NCI-H748 (cell line): ENCODE measurements around the gene KHNYN.
"Not testable (repeated sequence)": the region's sequence is repeated elsewhere in the genome, so short reads cannot be mapped to it uniquely, and the experiment has no call there.

Source experiments
- DNase-seq: peaks from one replicate; lab custom pipeline; 2025; ENCODE audit not compliant: unreplicated experiment; lab: John Stamatoyannopoulos, UW

Gene KHNYN

GRCh38 chr14:24437020-24437735 lies 7.4 kb downstream of the KHNYN start:
- DNase-seq, result no peak

DNA sequence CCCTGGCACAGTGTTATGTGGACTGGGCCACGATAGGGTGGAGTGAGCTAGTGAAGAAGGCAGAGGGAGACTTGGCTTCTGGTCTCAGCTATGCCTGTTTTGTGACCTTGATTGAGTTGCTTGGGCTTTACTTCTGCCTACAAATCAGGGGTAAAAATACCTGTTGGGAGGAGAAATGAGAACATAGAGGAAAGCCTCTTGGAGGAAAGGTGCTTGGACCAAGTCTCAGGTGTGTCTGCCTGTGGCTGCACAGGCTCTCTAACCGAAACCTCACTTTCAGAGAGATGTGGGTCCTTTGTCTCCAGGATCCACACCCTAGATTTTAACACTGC lies 7.9 kb downstream of the KHNYN start:
- no peak for DNase-seq

DNA sequence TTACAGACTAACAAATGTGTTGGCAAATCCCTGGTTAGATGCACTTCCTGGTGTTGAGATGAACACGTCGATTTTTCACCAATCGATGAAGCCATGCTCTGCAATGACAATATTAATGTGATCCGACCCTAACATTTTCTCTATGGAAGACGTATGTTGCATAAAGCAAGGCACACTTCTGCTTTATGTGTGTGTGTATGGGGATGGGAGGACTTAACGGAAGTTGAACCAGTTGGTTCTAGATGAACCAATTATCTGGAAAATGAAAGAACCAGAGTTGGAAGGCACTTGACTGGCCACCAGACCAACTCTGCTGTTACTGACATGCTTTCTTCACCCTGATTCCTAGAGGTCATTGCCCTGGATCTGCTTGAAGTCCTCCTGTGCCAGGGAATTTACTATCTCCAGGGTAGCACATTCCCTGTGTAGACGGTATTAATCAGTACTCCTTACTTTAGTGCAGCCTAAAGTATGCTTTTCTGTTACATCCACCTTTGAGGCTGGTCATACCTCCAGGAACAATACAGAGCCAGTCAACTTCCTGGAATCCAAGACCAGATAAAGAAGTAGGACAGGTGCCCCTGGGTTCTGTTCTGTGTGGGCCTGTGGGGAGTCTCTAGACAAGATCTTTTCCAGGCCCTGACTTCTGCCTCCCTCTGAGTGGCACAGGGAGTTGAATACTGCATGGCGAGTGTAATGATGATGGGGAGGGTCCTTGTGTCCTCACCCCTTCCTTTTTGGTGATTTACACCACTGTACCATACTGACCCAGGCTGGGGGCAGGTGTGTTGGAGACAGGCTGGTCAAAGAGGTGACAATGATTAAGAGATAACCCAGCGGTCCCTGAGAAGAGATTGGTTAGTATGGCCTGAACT lies 8.7 kb downstream of the KHNYN start:
- no peak for DNase-seq

DNA sequence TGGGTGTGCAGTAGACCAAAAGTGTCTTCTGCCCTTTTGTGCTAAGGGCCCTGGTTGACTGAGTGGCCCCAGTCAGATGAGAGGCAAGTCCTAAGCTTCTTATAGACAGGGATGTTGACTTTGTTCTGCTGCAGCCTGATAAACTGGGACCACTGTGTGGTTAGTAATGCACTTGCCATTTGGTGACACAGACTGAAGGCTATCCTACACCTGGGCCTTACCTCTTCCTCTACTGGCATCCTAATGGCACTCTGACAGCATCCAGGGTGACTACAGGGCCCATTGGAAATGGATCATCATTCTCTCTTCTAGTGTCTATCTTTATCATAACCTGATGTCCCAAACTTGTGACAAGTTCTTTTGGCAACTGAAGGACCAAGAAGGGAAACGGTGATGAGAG lies 9.5 kb downstream of the KHNYN start:
- DNase-seq, result no peak

GRCh38 chr14:24439830-24440605 lies 10.3 kb downstream of the KHNYN start:
- no peak for DNase-seq

DNA sequence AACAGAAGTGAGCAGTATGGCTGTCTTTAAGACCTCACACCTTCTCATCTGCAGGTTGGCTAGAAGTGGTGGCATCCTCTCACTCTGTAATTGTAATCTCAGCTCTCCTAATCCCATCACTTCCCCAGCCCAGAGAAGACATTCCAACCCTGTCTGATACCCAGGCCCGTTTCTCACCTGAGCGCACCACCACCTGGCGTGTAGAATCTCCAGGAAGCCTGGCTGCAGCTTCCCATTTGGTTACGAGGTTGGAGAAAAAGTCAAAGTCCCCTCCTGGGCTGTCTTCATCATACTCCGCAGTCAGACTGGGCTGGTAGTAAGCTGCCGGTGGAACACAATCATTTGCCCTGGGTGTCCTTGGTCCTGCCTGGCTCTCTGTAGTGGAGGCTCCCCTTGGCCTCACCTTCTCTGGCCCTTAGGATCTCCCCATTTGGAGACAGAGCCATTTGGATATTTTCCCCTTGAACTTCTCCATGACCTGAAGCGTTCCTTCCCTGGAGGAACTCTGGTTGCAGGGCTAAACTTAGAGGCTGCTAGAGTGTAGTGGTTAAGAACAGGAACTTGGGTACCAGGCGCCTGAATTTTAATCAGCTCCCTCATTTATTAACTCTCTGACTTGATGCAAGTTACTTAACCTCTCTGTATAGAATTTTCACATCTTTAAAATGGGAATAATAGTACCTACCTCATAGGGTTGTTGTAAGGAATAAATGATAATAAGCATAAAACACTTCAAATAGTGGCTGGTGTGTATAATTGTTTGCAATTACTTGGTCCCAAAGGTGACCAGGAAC lies 11.0 kb downstream of the KHNYN start:
- no peak for DNase-seq

DNA sequence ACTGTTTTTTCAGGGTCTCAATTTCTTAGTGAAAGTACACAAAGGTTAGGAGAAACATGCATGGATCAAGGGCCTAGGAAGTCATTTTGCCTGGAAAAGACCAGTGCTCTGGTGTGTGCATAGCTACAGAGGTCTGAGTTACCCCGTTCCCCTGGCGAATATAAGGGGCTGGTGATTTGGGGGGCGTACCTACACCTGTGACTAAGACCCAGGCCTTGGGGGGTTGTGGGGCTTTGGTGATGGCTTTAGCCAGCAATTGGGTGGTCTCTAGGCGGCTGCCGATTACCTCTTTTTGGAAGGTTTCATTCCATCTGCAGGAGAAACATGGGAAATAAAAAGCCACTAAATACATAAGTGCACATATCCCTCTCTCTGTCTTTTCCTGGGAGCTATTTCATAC lies 11.7 kb downstream of the KHNYN start:
- DNase-seq, result no peak

GRCh38 chr14:24441904-24442239 lies 12.1 kb downstream of the KHNYN start:
- peak; percentile 74 for DNase-seq

DNA sequence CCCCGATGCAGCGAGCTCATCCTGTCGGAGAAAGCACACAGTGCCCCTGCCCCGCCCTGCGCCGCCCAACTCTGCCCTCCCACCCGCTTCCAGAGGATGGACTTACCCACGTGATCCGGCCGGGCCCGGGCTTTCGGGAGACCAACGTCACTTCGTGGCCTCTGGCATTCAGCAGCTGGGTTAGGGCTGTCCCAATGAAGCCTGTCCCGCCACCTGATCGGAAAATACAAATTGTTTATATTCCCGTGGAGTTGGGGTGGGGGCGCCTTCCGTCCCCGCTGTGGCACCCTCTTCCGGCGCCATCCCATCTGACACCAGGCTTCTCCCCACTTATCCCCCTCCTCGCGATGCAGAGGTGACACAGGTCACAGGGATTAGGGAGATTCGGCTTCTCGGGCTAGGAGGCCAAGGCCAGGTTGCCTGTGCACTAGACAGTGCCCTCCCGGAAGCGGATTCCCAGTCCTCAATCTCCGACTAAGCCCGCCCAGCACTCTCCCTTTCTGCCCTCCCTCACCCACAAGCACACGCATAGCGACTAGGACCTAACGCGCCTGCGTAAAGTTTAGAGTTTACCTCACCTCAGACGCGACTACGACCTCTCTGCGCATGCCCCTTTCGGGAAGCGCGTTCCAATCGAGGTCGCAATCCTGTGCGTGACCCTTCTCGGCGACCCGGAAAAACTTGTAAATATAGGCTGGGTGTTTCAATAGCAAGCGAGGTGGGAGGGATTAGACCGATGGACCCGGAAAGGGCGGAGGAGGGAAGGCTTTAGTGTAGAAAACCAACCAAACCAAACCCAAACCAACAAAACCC lies 12.7 kb downstream of the KHNYN start, which contains the start of gene SDR39U1:
TSS of gene SDR39U1 (minus strand) at position 537 of the 813 bp plus-strand sequence. CDS start at position 530, 7 bp downstream.
- DNase-seq, result peak; percentile 99

DNA sequence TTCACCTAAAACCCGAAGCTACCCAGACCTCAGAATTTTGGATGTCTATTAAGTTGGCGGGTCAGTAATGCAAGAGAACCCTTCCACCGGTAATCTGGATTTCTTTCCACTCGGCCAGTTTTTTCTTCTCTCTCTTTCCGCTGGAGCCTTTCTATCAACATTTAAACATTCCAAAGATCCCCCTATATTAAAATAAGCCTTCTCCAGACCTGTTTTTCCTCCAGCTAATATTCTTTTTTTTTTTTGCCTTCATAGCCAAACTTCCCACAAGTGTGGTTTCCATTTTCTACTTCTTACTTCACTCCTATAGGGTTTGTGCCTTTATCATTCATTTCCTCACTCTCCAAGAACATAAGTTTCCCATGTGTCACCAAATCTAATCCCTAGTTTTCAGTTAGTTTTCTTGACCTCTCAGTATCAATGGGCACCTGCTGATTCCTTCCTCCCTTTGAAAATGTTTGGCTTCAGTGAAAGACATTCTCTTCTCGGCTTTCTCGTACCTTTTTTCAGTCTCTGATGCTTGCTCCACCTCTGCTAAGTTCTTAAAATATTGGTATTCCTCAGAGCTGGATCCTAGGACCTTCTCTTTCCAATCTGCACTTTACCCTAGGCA lies 13.4 kb downstream of the KHNYN start:
- no peak for DNase-seq

DNA sequence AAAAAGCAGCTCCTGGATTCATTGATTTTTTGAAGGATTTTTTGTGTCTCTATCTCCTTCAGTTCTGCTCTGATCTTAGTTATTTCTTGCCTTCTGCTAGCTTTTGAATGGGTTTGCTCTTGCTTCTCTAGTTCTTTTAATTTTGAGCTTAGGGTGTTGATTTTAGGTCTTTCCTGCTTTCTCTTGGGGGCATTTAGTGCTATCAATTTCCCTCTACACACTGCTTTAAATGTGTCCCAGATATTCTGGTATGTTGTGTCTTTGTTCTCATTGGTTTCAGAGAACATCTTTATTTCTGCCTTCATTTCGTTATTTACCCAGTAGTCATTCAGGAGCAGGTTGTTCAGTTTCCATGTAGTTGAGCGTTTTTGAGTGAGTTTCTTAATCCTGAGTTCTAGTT lies 21.1 kb downstream of the KHNYN start:
- not testable (repeated sequence) for DNase-seq

GRCh38 chr14:24456980-24457379 lies 27.2 kb downstream of the KHNYN start:
- no peak for DNase-seq

DNA sequence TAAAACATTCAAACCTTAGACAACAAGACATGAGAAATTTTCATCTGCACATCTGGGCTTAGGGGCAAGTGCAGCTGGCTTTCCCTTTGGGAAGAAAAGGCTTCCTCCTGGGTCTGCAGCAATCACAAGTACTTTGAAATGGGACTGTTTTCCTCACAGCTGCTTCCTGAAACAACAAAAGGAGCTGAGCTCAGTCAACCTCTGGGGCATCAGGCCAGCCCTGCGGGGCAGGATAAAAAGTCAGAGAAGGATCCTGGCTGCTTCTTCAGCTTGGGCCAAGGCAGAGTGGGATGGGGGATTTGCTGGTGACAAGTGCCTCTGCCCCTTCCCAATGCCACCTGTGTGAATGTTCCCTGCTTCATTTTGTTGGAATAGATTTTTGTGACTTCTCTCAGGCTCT lies 29.0 kb downstream of the KHNYN start:
- no peak for DNase-seq

- no peak for DNase-seq
Measured at GRCh38 chr14:24459331-24459730, 29.6 kb downstream of the KHNYN start.

GRCh38 chr14:24461336-24461735 lies 31.6 kb downstream of the KHNYN start:
- no peak for DNase-seq

GRCh38 chr14:24463017-24463883 lies 33.5 kb downstream of the KHNYN start:
- no peak for DNase-seq

DNA sequence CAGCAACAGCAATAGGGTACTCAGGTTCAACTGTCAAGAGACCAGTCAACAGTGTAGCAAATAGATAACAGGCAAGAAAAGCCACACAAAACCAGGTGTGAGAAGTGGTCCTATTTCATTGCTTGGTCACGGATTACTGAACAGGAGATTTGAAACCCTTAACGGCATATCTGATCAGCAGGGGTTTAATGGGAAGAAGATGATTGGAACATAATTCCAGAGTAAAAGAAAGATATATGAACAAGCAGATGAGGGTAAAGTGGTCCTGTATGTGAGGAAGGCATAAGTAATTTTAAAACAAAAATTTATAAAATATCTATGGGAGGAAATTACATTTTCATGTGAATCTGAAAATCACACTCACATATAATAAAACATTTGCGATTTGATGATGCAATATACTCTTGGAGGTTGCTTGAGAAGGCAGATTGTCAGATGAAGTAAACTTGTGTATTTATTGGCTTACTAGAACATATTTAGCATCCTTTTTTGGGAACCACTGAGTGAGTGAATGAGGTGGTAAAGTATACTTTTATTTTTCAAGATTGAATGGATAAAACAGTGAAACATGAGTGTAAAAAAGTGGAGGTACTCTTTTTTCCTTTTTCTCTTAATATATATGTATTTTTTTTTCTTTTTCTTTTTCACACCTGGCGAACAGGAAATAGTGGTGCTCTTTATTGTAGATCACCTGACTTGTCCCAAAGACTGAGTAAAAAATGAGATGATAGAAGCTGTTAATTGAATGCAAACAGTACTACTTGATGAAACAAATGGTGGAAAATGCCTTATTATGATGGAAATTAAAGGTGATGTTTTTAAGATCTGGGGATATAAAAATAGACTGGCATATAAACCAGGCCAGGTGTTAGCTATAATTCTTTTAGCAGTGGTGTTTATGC lies 34.4 kb downstream of the KHNYN start:
- peak; percentile 33 for DNase-seq

- no peak for DNase-seq
Measured at GRCh38 chr14:24465368-24465767, 35.6 kb downstream of the KHNYN start.
